Endothelial cell of umbilical vein (primary cell): Measurements from ENCODE around the gene FBXL14. TPM values are rescaled to one million over a fixed set of nuclear protein-coding genes. Genes with fewer than 3 reads are reported as not detected.

Experiments used
- BruUV-seq: library from RNA; stranded (reverse); fragments of 400-500 nt; replicated peaks from 2 replicates; lab custom pipeline; 2021; lab: Mats Ljungman, UMichigan
- CTCF ChIA-PET: fragments of 300-600, 350-600 bp; sonication (Branson Sonifier 250); formaldehyde crosslinking; loops from one replicate; lab custom pipeline; 2021; ENCODE audit warnings: antibody characterized with exemption, inconsistent platforms; lab: Charles Lee
- POLR2A ChIA-PET: fragments of 300-600, 350-600 bp; sonication (Branson Sonifier 250); formaldehyde crosslinking; loops from one replicate; lab custom pipeline; 2021; ENCODE audit warnings: antibody characterized with exemption, inconsistent platforms; lab: Charles Lee
- DNase-seq: peaks from one replicate; pipeline ENCODE4 v3.0.0-alpha.2; 2011; ENCODE audit warnings: low read depth, low spot score
- FAIRE-seq: peaks from 2 replicates; lab custom pipeline; 2011; peaks lifted over from hg19 to GRCh38; lab: Jason Lieb, UNC
- H2AFZ ChIP-seq: 2 replicates; pipeline ENCODE4 v1.6.0; 2012; ENCODE audit warnings: low read depth, low read length, control low read depth, inconsistent platforms
- H3K27ac ChIP-seq: 2 replicates; pipeline ENCODE4 v1.5.1; 2011; ENCODE audit warnings: low read depth, mild to moderate bottlenecking, control low read depth, low read length, moderate library complexity; ENCODE audit not compliant: insufficient read depth
- H3K27me3 ChIP-seq, 2 experiments: 2 replicates each; pipeline versions ENCODE4 v1.6.0 to v1.6.1; 2011; ENCODE audit warnings: low read length in 2 of 2, mixed read lengths in 1 of 2; ENCODE audit not compliant: control insufficient read depth in 2 of 2, insufficient read depth in 2 of 2
- H3K36me3 ChIP-seq, 2 experiments: 2 replicates in 1 of 2; 3 replicates in 1 of 2; pipeline ENCODE4 v1.5.1; 2011; ENCODE audit warnings: low read length in 2 of 2, mild to moderate bottlenecking in 1 of 2, moderate library complexity in 1 of 2; ENCODE audit not compliant: control insufficient read depth in 2 of 2, insufficient read depth in 2 of 2; ENCODE audit errors: extremely low read depth in 1 of 2
- H3K4me1 ChIP-seq: 3 replicates; pipeline ENCODE4 v1.5.1; 2011; ENCODE audit warnings: mild to moderate bottlenecking, low read length; ENCODE audit not compliant: control insufficient read depth, insufficient read depth; ENCODE audit errors: extremely low read depth
- H3K4me2 ChIP-seq: 2 replicates; pipeline ENCODE4 v1.6.1; 2011; ENCODE audit warnings: low read length, control low read depth, mixed read lengths; ENCODE audit not compliant: insufficient read depth
- H3K4me3 ChIP-seq, 3 experiments: fragments of 200-600 bp in 1 of 3; sonication (generic), shearing (Covaris generic) in 1 of 3; replicated peaks in 1 of 3; 2 replicates each; pipeline ENCODE4 v1.5.1; 2011 to 2016; ENCODE audit warnings: control low read depth in 3 of 3, low read length in 3 of 3, mild to moderate bottlenecking in 2 of 3, inconsistent platforms in 1 of 3, low read depth in 1 of 3, moderate library complexity in 1 of 3; ENCODE audit not compliant: insufficient read depth in 1 of 3
- H3K79me2 ChIP-seq: 2 replicates; pipeline ENCODE4 v1.6.0; 2012; ENCODE audit warnings: low read length, inconsistent platforms; ENCODE audit not compliant: control insufficient read depth, insufficient read depth
- H3K9ac ChIP-seq: replicated peaks from 2 replicates; pipeline ENCODE3; 2011; ENCODE audit warnings: low read length, control low read depth; ENCODE audit not compliant: insufficient read depth; ENCODE audit errors: extremely low read depth
- H3K9me1 ChIP-seq: replicated peaks from 3 replicates; pipeline ENCODE4 v1.6.0; 2011; ENCODE audit warnings: mild to moderate bottlenecking, low read length; ENCODE audit not compliant: control insufficient read depth, insufficient read depth; ENCODE audit errors: extremely low read depth
- H3K9me3 ChIP-seq: replicated peaks from 2 replicates; pipeline ENCODE4 v1.5.1; 2012; ENCODE audit warnings: low read length, inconsistent platforms; ENCODE audit not compliant: control insufficient read depth, insufficient read depth
- H4K20me1 ChIP-seq: replicated peaks from 2 replicates; pipeline ENCODE3; 2011; ENCODE audit warnings: mild to moderate bottlenecking, low read length; ENCODE audit not compliant: control insufficient read depth, insufficient read depth; ENCODE audit errors: extremely low read depth
- EZH2 ChIP-seq: IDR thresholded peaks from 2 replicates; pipeline ENCODE4 v1.6.1; 2012; ENCODE audit warnings: borderline replicate concordance, low read depth, mild to moderate bottlenecking, moderate library complexity, low read length, inconsistent platforms; ENCODE audit not compliant: severe bottlenecking
- FOS ChIP-seq: IDR thresholded peaks from 2 replicates; pipeline ENCODE4 v1.6.1; 2011; ENCODE audit warnings: mild to moderate bottlenecking, low read length, moderate library complexity, borderline replicate concordance; ENCODE audit not compliant: insufficient read depth
- MYC ChIP-seq: IDR thresholded peaks from one replicate; pipeline ENCODE4 v1.6.1; 2011; ENCODE audit warnings: mild to moderate bottlenecking, low read depth, low read length
- POLR2AphosphoS5 ChIP-seq: IDR thresholded peaks from 2 replicates; pipeline ENCODE4 v1.6.1; 2012; ENCODE audit warnings: low read depth, mild to moderate bottlenecking, control low read depth, low read length, moderate library complexity; ENCODE audit not compliant: insufficient read depth
- dilution Hi-C: fragments of 300-500 bp; cut with MboI; formaldehyde crosslinking; loops from one replicate; pipeline ENCODE4 v1.15.0; 2019; ENCODE audit warnings: low sequenced_read_pairs; ENCODE audit not compliant: extremely low pct_ligation_motif_present
- intact Hi-C: fragments of 100-400 bp; cut with micrococcal nuclease; formaldehyde crosslinking; loops from one replicate; pipeline ENCODE4 v1.10.0; 2022
- polyA plus RNA-seq, 4 experiments: library from polyadenylated mRNA; depleted of rRNA in 3 of 4; stranded (reverse) in 3 of 4; unstranded in 1 of 4; fragments of >200 nt; gene quantifications; 2 replicates each; pipeline versions ENCODE4 v1.2.1 to v1.2.3, GENCODE V29; 2011 to 2012; ENCODE audit warnings: missing spikeins in 1 of 4
- total RNA-seq: library from RNA; stranded (reverse); gene quantifications from 2 replicates; pipeline ENCODE4 v1.2.3, GENCODE V29; 2021
- TF ChIP-seq, protein P1 (sequence below), 2 donors: IDR thresholded peaks; 1 replicate in 1 of 2; 2 replicates in 1 of 2; pipeline ENCODE4 v1.5.1; 2011; ENCODE audit warnings: low read length in 2 of 2, mild to moderate bottlenecking in 2 of 2, moderate library complexity in 2 of 2, control low read depth in 1 of 2, inconsistent platforms in 1 of 2, low read depth in 1 of 2; ENCODE audit not compliant: insufficient read depth in 1 of 2; ENCODE audit errors: extremely low read depth in 1 of 2
- TF ChIP-seq, protein P2 (sequence below): IDR thresholded peaks from 2 replicates; pipeline ENCODE4 v1.6.1; 2011; ENCODE audit not compliant: insufficient read depth, insufficient read length

The FBXL14 gene
- total and polyA plus RNA-seq, 2 donors (not counting 3 experiments of a cell fraction or from before 2014, with no cell fraction given) = 11.3 to 15.7 TPM

DNA sequence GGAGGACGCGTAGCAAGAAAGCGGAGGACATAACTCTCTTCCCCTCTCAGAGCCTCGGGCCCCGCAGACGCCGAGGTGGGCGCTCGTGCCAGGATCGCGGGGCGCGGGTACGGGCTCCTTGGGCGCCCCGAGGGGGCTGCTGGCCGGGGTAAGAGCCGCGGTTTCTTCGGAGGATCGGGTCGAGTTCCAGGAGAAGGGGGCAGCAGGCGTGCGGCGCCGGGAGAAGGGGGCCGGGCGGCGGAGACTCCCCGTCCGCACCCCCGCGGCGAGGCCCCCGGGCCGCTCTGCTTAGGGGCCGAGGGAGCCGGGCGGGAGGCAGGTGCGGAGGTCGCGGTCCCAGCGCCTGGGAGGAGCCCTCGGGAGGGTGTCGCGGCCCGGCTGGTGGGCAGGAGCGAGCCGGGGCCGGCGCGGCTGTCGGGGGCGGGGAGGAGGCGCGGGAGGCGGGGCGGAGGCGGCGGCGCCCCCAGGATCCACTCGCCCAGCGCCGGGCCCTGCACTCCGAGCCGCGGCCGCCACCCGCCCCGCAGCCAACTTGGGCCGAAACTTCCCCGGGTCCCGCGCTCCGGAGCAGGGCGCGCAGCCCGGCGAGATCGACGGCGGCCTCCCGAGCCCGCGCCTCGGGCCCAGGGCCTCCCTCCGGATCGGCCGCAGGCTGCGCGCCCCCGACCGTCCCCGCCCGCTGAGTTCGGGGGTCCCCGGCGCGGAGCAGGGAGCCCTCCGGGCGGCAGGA lies 64.4 kb downstream of the FBXL14 start:
- Histone ChIP-seq H3K79me2 (no peaks in the 10 kb centered on the region), H3K4me3 (peak overlapping the region in 1 of 3 experiments; percentile 13), H2AFZ (peak overlapping the region; percentile 42), H3K27ac (no peak overlapping the region), H3K9me3 (no peaks in the 10 kb centered on the region), H3K4me2 (peak overlapping the region; percentile 51), H3K36me3 (no peaks in the 10 kb centered on the region), H3K9me1 (no peaks in the 10 kb centered on the region), H3K27me3 (peaks cover 49 to 66% of the 10 kb centered on the region in 2 experiments), H3K9ac (no peak overlapping the region), H3K4me1 (no peaks in the 10 kb centered on the region), H4K20me1 (no peaks in the 10 kb centered on the region)
- dilution Hi-C loops = no loop called here
- TF ChIP-seq FOS (no peak), EZH2 (peak; percentile 82), MYC (no peak), POLR2AphosphoS5 (no peak)
- TF ChIP-seq, protein P1, sequence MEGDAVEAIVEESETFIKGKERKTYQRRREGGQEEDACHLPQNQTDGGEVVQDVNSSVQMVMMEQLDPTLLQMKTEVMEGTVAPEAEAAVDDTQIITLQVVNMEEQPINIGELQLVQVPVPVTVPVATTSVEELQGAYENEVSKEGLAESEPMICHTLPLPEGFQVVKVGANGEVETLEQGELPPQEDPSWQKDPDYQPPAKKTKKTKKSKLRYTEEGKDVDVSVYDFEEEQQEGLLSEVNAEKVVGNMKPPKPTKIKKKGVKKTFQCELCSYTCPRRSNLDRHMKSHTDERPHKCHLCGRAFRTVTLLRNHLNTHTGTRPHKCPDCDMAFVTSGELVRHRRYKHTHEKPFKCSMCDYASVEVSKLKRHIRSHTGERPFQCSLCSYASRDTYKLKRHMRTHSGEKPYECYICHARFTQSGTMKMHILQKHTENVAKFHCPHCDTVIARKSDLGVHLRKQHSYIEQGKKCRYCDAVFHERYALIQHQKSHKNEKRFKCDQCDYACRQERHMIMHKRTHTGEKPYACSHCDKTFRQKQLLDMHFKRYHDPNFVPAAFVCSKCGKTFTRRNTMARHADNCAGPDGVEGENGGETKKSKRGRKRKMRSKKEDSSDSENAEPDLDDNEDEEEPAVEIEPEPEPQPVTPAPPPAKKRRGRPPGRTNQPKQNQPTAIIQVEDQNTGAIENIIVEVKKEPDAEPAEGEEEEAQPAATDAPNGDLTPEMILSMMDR (IDR thresholded peaks at IDR 0.05; ENCODE audit: extremely low read depth in 1 of 2, insufficient read depth in 1 of 2, low read depth in 1 of 2, low read length in 2 of 2) = no peak
- TF ChIP-seq, protein P2, sequence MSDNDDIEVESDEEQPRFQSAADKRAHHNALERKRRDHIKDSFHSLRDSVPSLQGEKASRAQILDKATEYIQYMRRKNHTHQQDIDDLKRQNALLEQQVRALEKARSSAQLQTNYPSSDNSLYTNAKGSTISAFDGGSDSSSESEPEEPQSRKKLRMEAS = no peak
- FAIRE-seq = no peak
- no TSS peak for BruUV-seq
- no peak for DNase-seq
- ChIA-PET CTCF (no interaction called here), POLR2A (no interaction called here)
- intact Hi-C loops = loop anchor here (1.0 kb wide), 1 partner anchor 56 kb away; no protein-coding TSS in a partner anchor
